GM18861 (cell line): Measurements from ENCODE around the gene VAT1L.
"Not testable (repeated sequence)": the region's sequence is repeated elsewhere in the genome, so short reads cannot be mapped to it uniquely, and the experiment has no call there.

Source experiments
- ATAC-seq: cut with Tn5 transposase; IDR thresholded peaks from one replicate; pipeline ENCODE4 v1.9.1; 2021; ENCODE audit not compliant: unreplicated experiment

VAT1L gene

DNA sequence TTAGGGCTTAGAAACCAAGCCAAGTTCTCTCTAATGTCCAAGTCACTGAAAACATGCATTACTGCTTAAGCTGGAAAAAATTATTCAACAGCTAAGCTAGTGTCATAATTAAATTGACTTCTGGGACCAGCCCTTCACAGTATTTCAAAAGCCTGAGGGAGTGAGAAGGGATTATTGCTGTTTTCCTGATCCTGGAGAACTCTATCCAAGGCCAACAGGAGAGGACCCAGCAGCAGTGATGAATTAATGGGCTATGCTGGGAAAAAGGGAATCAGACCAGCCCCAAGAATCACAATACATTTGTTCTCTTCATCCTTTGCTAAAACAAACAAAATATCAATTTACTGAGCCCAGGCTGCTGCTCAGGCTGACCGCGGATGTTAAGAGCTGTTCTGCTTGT is 199.4 kb downstream of the VAT1L start:
- ATAC-seq, result no peak

DNA sequence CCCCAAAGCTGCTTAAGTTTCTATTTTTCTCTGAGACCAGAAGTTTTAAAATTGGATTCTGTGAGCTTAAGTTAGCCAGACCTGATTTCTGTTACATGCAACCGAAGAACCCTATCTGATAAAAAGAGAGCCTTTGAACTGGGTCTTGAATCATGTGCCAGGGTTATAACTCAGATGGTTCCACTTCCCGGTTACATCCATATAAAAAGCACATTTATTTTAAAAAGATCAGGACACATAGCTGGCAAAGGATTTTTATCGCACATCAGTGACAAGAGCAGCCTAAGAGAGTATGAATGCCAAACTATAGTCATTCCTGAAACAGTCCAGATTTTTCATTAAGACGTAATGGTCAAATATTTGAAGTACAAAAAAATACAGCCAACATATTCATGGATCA is 201.5 kb downstream of the VAT1L start:
- no peak for ATAC-seq

DNA sequence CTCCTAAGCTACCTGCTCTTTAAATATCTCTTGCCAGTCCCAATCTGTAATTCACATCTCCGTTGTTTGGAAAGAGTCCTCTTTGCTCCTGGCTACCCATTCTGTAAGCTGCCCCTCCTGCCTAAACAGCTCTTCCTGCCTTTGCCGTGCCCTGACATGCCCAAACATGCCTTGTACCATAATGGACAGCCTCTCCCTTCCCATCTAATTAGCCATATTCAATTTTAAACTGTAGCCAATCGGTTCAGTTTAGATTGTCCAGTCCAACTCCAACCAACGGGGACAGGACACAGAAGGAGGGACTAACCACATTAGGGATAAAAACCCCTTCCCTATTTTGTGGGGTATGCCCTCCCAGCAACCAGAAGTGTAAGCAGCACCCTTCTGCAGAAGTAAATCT is 203.3 kb downstream of the VAT1L start:
- no peak for ATAC-seq

DNA sequence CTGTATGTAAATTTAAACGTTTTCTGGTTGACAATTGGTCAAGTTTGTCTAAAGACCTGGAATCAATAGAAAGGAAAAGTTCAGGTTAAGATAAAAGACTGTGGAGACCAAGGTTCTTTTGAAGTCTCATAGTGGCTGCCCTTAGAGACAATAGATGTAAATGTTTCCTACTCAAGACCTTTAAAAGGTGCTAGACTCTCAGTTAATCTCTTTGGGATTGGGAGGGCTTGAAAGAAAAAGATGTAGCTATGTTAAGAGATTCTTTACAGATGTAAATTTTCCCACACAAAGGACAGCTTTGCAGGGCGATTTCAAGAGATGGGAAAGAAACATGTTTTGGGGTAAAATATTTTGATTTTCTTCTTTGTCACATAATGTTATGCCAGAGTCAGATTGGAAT is 204.0 kb downstream of the VAT1L start:
- ATAC-seq, result not testable (repeated sequence)

DNA sequence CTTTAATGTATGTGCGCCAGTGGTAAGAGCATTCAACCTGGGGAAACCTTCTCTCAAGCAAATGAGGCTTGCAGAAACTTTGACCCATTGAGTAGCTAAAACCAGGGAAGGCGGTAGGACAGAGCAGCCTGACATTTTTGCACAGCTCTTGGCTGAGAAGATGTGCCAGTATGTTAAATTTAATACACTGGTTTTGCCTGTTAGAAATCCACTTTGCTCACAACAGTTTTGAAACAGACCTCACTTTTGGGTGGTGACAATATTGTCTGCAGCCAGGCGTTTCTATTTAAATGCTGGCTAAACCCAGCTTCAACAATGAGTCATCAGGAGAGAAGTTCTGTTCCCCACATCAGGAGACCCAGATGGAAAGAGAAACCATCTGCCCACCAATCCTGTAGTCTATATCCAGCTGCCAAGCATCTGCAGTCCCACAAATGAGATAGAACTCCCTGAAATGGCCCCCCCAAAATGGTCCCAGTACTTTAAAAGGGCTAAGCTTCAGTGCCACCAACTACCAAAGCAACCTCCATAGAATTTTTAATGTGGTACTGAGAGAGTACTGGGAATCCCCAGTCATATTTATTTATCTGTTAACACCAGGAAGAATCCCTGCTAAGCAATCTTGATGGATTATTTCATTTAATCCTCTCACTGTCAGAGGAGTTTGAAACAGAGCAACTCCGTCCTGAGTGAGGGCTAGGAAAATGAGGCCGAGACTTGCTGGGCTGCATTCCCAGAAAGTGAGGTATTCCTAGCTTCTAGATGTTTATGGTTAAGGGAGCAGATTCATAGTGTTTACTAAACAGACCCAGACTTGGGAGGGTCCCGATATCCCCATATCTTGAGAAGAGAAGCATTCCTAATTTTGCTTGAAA is 205.0 kb downstream of the VAT1L start:
- no peak for ATAC-seq

DNA sequence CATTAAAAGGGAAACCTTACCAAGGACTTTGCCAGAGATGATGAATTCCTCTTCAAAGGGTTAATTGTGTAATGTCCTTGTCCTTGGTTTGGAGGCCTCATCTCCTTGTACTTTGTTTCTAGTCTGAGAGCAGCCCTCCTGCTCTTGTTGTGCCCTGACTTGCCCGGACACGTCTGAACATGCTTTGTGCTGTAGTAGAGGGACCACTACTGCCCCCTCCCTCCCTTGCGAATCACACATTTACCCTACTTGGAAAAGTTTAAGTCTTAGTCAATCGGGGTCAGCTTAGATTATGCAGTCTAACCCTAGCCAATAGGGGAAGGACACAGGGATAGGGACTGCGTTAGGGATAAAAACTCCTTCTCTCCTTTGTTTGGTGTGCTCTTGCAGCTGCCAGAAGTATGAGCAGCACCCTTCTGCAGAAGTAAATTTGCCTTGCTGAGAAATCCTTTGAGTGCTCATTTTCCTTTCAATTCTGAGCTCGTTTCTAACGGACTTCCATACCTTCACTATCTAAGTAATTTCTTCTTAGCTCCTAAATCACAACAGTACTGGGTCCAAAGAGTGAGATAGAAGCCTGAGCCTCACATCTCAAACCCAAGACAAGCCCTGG is 207.6 kb downstream of the VAT1L start:
- ATAC-seq, result no peak

DNA sequence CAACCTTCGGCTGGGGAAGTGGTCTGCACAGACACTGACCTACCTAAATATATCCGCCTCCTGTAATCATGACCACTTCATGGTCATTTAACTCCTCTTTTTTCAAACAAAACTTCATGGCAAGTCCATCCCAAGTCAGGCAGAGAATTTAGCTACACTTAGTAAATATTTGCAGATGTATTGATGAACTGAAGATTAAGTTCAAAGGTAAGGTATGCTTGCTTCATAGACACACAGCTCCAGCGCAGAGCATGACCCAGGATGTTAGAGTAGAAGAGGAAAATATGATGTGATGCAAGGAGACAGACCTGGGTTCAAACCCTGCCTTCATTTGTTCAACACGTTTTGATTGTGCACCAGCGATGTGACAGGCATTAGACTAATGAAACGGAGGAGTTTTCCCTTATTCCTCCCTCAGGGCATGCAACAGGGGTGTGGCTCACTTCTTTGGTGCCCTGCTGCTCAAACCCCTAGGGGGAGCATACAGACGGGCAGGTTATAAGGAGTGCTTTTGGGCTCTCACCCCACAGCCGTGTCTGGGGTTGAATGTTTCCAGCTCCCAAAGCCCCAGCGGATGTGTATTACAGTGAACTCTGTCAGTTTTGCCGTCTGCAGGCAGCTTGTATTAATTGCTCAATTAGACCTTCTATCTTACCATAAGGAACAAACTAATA is 210.1 kb downstream of the VAT1L start:
- no peak for ATAC-seq

DNA sequence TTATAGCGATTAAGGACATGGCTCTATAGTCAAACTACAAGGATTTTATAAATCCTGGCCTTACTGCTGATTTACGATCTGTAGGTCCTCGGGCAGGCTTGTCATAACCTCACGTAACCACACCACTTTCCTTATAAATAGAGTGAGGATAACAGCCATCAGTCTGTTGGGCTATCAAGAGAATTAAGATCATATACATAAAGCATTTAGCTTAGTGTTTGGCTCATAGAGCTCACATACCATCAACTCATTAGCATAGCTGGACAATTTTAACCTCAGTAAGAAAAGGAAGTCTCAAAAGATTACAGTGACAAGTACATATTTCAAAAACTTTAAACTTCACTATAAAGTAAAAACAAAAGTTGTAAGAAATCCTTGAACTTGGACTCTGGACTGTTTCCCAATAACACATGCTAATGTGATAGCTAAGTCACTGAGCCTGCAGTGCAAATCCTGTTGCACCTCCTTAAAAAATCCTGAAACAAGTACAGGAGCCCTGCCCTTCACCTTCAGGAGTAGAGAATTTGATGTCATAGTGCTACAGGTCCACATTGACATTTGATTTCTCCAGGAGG is 213.2 kb downstream of the VAT1L start:
- no peak for ATAC-seq

DNA sequence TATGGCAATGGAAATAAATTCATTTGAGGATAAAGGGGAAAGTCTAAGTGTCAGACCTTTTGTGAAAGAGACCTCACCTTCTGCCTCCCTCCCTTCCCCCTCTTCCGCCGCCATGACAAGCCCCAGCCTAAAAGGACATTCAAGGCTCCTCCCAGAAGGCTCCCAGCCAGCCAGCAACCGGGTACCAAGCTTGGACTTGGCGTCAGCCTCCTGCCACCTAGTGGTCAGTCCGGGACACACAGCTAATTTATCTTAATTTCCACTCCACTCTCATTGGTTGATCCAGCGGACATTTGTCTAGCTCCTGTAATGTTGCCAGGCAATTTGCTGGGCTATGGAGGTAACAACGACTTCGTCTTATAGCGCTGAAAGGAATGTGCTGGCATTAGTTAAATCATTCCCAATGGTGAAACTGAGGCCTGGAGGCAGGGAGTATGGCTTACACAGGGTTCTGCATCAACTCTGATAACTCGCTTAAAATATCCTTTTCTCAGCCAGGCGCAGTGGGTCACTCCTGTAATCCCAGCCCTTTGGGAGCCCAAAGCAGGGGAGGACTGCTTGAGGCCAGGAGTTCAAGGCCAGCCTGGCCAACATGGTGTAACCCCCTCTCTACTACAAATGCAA is 214.7 kb downstream of the VAT1L start:
- ATAC-seq, result peak; percentile 99

DNA sequence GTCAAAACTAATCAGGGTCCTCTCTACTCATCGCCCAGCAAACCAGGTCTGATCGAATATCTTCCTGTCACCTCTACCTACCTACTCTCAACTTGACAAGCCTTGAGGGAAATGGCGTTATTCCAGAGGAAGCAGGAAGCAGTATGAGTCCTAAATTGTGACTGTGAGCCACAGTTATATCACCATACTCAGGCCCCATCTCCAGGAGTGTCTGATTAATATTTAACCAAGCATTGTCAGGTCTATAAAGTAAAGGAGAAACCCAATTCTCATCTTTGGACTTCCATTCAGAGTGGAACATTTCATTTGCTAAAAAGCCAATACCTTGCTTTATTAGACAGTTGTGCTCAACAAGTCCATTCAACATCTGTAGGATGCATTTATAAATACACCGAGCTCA is 216.2 kb downstream of the VAT1L start:
- ATAC-seq, result no peak

DNA sequence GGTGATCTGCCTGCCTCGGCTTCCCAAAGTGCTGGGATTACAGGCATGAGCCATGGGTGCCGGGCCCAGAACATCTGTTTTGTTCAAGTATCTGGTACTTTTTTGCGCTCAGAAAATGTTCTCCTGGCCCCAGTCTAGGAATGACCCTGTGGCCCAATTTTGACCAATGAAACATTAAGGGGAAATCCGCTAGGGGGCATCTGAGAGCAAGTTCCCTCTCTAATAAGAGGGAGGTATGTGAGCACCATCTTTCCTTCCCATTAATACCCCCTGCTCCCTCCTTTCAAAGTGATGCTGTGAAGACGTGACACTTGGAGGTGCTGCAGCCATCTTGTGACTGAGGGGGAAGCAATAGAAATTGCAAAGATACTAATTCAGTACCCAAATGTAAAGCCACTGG is 217.5 kb downstream of the VAT1L start:
- ATAC-seq, result no peak

DNA sequence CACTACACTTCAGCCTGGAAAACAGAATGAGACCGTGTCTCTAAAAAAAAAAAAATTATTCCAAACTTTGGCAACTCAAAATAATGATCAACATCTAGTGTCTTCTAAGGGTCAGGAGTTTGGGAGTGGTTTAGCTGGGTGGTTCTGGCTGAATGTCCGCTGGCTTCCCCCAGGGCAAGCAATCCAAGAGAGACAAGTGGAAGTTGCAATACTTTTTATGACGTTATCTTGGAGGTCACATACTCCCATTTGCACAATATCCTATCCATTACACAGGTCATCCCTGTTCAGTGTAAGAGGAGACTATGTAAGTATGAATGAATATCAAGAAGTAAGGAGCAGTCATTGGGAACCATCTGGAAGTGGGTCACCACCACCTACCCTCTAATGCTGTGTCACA is 218.8 kb downstream of the VAT1L start:
- no peak for ATAC-seq

DNA sequence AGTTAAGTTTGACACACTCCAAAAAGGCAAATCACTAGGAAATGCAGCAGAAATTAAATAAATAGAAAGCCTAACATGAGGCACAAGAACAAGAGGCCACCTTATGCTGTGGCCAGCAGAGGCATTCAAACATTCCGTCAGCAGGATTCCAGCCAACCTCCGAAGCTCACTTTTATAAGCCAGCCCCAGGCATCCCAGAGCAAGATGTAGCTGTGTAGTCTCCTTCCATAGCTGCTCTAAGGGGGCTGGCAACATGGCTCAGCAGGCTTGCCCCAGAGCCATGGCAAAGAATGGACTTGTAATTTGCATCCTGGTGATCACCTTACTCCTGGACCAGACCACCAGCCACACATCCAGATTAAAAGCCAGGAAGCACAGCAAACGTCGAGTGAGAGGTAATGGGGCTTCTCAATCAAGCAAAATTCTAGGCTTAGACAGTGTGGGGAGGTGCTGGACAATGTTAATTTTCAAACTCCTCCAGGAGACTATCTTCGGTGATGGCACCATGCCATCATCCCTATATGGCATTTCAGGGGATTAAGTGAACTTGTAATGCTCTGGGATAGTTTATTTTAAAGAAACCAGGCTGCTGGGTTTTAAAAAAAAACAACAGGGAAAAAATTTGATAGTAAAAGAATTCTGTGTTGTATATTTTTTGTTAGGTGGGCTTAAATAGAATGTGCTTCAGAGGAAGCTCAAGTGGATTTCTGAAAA is 234.1 kb downstream of the VAT1L start, which contains the start of gene CLEC3A:
Gene CLEC3A, plus strand, starts transcription at position 202 of the 714 bp plus-strand sequence. Its CDS starts 79 bp downstream, at position 281.
- ATAC-seq, result no peak

DNA sequence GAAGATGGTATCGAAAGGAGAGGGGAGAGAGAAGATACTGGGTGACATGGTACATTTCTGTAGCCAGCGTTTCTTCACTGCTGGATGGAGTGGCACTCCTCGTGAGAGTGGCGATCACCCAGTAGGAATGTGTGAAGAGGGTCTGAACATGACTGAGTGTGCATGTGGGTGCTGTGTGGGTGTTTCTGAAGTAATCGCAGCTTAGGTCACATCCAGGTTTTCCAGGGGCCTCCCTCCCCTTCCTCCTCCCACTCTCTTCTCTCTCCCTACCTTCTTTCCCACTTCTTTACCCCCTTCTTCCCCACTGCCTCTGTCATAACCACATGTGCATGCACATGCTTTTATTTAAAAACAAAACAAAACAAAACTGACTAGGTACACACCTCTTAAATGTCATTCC is 235.8 kb downstream of the VAT1L start:
- ATAC-seq, result no peak

DNA sequence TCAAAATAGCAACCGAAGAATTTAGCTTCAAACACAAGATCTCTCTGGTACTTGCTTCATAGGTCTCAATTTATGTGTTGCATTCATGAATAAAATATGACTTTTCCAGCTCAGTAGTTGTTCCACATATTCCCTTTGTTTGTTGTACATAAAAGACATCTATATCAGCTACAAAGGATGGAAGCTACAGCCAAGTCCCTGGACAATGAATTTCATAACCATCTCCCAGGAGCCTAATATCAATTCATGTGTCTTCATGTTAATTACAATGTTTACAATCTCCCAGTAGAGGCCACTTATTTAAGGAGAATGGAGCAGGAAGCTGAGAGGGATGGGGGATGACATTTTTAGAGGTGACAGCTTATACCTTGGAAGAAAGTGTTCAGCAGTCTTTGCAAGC is 237.3 kb downstream of the VAT1L start:
- ATAC-seq, result no peak

DNA sequence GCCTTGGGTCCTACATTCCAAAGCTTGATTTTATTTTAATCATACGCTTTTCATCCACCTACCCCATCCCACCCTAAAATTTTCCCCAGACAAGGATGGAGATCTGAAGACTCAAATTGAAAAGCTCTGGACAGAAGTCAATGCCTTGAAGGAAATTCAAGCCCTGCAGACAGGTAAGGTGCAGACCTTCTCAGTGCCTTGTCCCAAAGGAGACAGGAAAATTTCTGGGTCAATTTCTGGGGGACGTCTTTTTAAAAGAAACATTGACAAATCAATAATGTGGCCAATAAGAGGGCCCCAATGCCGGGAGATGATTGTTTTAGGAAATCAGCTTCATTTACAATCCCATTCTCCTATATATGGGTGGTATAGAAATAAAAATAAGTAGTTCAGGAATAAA is 239.7 kb downstream of the VAT1L start:
- ATAC-seq, result no peak
